ENCODE measurements around the gene LONP2. TPM values are rescaled to one million over a fixed set of nuclear protein-coding genes. Genes with fewer than 3 reads are reported as not detected.

LONP2 gene
- total RNA-seq, 1 experiment from 2014 or later = 41.5 TPM

DNA sequence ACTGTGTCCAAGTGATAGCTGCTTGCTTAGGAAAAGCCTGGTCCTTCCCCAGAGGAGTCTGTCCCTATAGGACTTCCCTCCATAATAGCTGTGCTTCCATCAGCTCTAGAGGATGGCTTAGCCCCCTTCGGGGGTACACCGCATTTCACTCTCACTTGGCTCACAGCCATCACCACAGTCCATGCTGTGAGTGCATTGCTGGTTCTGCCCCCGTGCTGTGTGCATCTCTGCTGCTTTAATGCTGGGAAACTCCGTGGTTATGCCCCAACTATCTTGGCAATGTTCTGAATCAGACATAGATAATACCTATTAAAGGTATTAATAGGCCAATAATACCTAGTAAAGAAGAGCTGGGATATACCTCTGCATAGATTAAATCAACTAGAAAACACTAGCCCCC lies 82.8 kb downstream of the LONP2 start:
- DNase-seq = no peak
- Histone ChIP-seq H3K4me1 (ENCODE audit: insufficient read depth, low read length) (no peaks in the 10 kb centered on the region), H3K27ac (ENCODE audit: low read length) (no peak overlapping the region), H3K9ac (ENCODE audit: low read length) (no peak overlapping the region), H3F3A (ENCODE audit: low read length, unreplicated experiment) (no peaks in the 10 kb centered on the region), H3K27me3 (ENCODE audit: low read length) (no peaks in the 10 kb centered on the region), H3K36me3 (ENCODE audit: low read depth, low read length) (no peaks in the 10 kb centered on the region), H4K20me1 (ENCODE audit: low read length) (no peaks in the 10 kb centered on the region), H3K4me2 (ENCODE audit: low read length) (no peak overlapping the region), H3K79me2 (ENCODE audit: low read length) (no peaks in the 10 kb centered on the region), H2AFZ (ENCODE audit: low read length) (no peak overlapping the region), H3K4me3 (ENCODE audit: low read length) (no peak overlapping the region), H3K9me3 (ENCODE audit: low read length) (no peaks in the 10 kb centered on the region), H3K9me2 (replicated peaks; ENCODE audit: low read length) (no peaks in the 10 kb centered on the region)
- POLR2A ChIA-PET (ENCODE audit: unreplicated experiment) = no interaction called here
- intact Hi-C loops (cut with micrococcal nuclease) = no loop called here
- BruUV-seq (replicated peaks) = no TSS peak
- no peak for ATAC-seq
- CTCF ChIA-PET = no interaction called here
- TF ChIP-seq, protein P1, sequence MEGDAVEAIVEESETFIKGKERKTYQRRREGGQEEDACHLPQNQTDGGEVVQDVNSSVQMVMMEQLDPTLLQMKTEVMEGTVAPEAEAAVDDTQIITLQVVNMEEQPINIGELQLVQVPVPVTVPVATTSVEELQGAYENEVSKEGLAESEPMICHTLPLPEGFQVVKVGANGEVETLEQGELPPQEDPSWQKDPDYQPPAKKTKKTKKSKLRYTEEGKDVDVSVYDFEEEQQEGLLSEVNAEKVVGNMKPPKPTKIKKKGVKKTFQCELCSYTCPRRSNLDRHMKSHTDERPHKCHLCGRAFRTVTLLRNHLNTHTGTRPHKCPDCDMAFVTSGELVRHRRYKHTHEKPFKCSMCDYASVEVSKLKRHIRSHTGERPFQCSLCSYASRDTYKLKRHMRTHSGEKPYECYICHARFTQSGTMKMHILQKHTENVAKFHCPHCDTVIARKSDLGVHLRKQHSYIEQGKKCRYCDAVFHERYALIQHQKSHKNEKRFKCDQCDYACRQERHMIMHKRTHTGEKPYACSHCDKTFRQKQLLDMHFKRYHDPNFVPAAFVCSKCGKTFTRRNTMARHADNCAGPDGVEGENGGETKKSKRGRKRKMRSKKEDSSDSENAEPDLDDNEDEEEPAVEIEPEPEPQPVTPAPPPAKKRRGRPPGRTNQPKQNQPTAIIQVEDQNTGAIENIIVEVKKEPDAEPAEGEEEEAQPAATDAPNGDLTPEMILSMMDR (conservative IDR thresholded peaks at IDR 0.05; ENCODE audit: low read depth, low read length) = no peak
- TF ChIP-seq EZH2phosphoT487 (IDR thresholded peaks at IDR 0.05; ENCODE audit: borderline replicate concordance, low read length) = no peak
- TF ChIP-seq EZH2 (IDR thresholded peaks at IDR 0.05; ENCODE audit: low read length, unreplicated experiment) = no peak

DNA sequence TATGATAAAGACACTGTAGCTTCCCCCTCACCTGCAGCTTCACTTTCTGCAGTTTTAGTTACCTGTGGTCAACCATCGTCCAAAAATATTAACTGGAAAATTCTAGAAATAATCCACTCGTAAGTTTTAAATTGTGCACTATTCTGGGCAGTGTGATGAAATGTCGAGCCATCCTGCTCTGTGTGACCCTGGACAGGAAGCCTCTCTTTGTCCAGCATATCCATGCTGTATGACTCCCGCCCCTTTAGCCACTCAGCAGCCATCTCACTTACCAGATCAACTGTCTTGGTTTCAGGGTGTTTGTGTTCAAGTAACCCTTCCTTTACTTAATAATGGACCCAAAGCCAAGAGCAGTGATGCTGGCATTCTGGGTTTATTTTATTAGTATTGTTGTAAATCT lies 85.0 kb downstream of the LONP2 start:
- ATAC-seq = no peak
- Histone ChIP-seq H3K27ac (ENCODE audit: low read length) (no peak overlapping the region), H4K20me1 (ENCODE audit: low read length) (no peaks in the 10 kb centered on the region), H3K4me2 (ENCODE audit: low read length) (no peak overlapping the region), H3K27me3 (ENCODE audit: low read length) (no peaks in the 10 kb centered on the region), H3K9ac (ENCODE audit: low read length) (no peak overlapping the region), H3K9me3 (ENCODE audit: low read length) (no peaks in the 10 kb centered on the region), H2AFZ (ENCODE audit: low read length) (no peak overlapping the region), H3K9me2 (replicated peaks; ENCODE audit: low read length) (no peaks in the 10 kb centered on the region), H3K4me3 (ENCODE audit: low read length) (no peak overlapping the region), H3K79me2 (ENCODE audit: low read length) (no peaks in the 10 kb centered on the region), H3F3A (ENCODE audit: low read length, unreplicated experiment) (no peaks in the 10 kb centered on the region), H3K36me3 (ENCODE audit: low read depth, low read length) (no peaks in the 10 kb centered on the region), H3K4me1 (ENCODE audit: insufficient read depth, low read length) (no peaks in the 10 kb centered on the region)
- CTCF ChIA-PET = no interaction called here
- BruUV-seq (replicated peaks) = no TSS peak
- TF ChIP-seq EZH2phosphoT487 (IDR thresholded peaks at IDR 0.05; ENCODE audit: borderline replicate concordance, low read length) (no peak), EZH2 (IDR thresholded peaks at IDR 0.05; ENCODE audit: low read length, unreplicated experiment) (no peak)
- TF ChIP-seq, protein P1 (conservative IDR thresholded peaks at IDR 0.05; ENCODE audit: low read depth, low read length) = no peak
- intact Hi-C loops (cut with micrococcal nuclease) = no loop called here
- POLR2A ChIA-PET (ENCODE audit: unreplicated experiment) = no interaction called here
- no peak for DNase-seq

DNA sequence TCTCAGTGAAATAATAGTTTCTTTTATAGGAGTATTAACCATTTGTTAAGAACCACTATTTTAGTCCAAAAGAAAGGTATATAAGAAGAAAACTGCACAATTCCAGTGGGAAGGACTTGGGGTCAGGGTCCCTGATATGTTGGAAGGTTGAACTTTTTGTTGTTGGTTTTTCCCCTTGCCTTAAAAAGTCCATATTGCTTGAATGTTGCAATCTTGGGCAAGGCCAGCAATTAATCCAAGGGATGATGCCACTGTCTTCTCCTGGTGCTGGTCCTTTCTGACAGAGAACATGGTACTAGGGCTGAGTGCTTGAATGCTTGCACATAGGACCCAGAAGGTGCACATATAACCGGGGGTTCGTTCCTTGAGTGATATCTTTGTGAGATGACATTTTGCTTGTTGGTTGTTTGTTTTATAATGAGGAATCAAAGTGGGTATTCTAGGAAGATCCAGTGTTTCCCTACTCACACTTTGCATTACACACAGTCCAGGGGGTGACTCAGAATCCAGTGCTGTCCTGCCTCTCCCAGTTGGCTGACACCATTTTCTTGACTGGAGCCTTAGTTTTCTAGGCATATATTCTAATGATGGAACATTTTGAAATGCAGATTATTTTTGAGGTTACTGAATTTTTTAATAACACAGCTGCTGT lies 86.2 kb downstream of the LONP2 start:
- no TSS peak for BruUV-seq (replicated peaks)
- no peak overlapping the region for H3K4me3 ChIP-seq (ENCODE audit: low read length)
- no peaks in the 10 kb centered on the region for H3K27me3 ChIP-seq (ENCODE audit: low read length)
- H3K27ac ChIP-seq (ENCODE audit: low read length) = no peak overlapping the region
- intact Hi-C loops (cut with micrococcal nuclease) = no loop called here
- H3K36me3 ChIP-seq (ENCODE audit: low read depth, low read length) = peaks cover 5% of the 10 kb centered on the region; the same call in 1 of the 2 replicates
- H2AFZ ChIP-seq (ENCODE audit: low read length) = no peak overlapping the region
- ATAC-seq (no peak), DNase-seq (no peak)
- H3K79me2 ChIP-seq (ENCODE audit: low read length) = no peaks in the 10 kb centered on the region
- H3K9ac ChIP-seq (ENCODE audit: low read length) = no peak overlapping the region
- no peaks in the 10 kb centered on the region for H4K20me1 ChIP-seq (ENCODE audit: low read length)
- H3K4me1 ChIP-seq (ENCODE audit: insufficient read depth, low read length) = no peaks in the 10 kb centered on the region
- TF ChIP-seq EZH2phosphoT487 (IDR thresholded peaks at IDR 0.05; ENCODE audit: borderline replicate concordance, low read length) = no peak
- no peak for TF ChIP-seq EZH2 (IDR thresholded peaks at IDR 0.05; ENCODE audit: low read length, unreplicated experiment)
- TF ChIP-seq, protein P1 (conservative IDR thresholded peaks at IDR 0.05; ENCODE audit: low read depth, low read length) = no peak
- ChIA-PET CTCF (no interaction called here), POLR2A (ENCODE audit: unreplicated experiment) (no interaction called here)
- H3K9me3 ChIP-seq (ENCODE audit: low read length) = no peaks in the 10 kb centered on the region
- no peaks in the 10 kb centered on the region for H3K9me2 ChIP-seq (replicated peaks; ENCODE audit: low read length)
- H3K4me2 ChIP-seq (ENCODE audit: low read length) = no peak overlapping the region
- no peaks in the 10 kb centered on the region for H3F3A ChIP-seq (ENCODE audit: low read length, unreplicated experiment)
